GM21529 (cell line): ENCODE measurements around the gene DDX24.
"Not testable (repeated sequence)": the region's sequence is repeated elsewhere in the genome, so short reads cannot be mapped to it uniquely, and the experiment has no call there.

Experiments used
- ATAC-seq: cut with Tn5 transposase; IDR thresholded peaks from one replicate; pipeline ENCODE4 v1.9.1; 2021; ENCODE audit not compliant: unreplicated experiment

DDX24 gene

DNA sequence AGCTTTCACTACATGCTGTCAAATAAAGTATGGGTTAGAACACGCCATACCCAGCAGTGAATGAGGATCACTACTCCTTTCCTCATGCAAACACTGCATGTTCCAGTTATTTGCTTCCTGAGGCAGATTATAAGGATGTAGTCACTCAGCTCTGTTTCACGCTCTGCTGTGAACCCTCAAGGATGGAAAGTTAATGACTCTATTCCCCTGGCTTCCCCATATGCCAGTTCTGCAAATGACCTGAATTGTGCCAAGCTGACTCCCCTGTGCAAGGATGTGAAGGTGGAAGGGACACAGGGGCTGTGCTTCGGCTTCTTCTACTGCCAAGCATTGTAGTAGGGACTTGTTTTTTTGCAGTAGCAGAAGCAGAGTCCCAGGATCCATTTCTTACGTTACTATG, 6.9 kb upstream of the DDX24 start:
- ATAC-seq = no peak

DNA sequence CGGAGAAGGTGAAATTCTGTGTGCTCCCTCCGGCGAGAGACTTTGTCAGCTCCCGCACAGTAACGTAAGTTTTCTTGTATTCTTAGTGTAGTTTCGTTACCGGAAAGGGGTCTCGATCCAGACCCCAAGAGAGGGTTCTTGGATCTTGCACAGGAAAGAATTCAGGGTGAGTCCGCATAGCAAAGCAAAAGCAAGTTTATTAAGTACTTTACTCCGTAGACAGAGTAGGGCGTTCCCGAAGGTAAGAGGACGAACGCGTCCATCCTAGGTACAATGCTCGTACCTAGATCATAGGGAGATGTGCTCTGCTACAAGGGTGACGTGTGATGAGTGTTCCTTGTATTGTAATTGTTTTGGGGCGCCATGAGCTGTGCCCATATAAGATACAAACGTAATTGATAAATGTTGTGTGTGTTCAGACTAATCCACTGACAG, 401 bp upstream of the DDX24 start:
- ATAC-seq = peak; percentile 21

GRCh38 chr14:94079891-94080620, 946 bp downstream of the DDX24 start:
- no peak for ATAC-seq

DNA sequence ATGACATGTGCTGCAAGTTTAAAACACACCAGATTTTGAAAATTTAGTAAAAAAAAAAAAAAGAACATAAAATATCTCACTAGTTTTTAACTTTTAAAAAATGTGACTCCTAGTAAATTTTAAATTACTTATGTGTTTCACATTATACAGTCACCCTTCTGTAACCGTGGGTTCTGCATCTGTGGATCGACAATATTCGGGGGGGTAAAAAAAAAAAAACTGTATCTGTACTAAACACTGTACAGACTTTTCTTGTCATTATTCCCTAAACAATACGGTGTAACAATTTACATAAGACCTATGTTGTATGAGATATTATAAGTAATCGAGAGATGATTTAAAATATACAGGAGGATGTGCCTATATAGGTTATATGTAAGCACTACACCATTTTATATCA, 3.2 kb downstream of the DDX24 start:
- no peak for ATAC-seq

GRCh38 chr14:94077111-94077821, 3.7 kb downstream of the DDX24 start:
- no peak for ATAC-seq

- ATAC-seq = no peak
These were observed 6.0 kb downstream of the DDX24 start for GRCh38 chr14:94075008-94075407.

DNA sequence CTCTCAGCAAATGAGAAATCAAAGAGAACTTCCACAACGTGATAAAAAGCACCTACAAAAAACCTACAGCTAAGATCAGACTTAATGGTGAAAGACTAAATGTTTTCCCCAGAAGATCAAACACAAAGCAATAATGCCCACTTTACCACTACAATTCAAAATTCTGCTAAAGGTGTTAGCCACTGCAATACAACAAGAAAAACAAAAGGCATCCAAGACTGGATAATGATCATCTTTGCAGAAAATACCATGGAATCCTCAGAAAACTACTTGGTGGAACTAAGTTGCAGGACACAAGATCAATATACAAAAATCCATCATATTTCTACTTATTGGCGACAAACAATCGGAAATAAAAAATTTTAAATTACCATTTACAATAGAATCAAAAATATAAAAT, 6.5 kb downstream of the DDX24 start:
- no peak for ATAC-seq

DNA sequence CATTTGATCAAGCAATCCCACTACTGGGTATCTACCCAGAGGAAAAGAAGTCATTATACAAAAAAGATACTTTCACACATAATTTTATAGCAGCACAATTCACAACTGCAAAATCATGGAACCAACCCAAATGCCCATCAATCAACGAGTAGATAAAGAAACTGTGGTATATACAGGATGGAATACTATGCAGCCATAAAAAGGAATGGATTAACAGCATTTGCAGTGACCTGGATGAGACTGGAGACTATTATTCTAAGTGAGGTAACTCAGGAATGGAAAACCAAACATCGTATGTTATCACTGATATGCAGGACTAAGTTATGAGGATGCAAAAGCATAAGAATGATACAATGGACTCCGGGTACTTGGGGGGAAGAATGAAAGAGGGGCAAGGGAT, 8.9 kb downstream of the DDX24 start:
- ATAC-seq = not testable (repeated sequence)

- no peak for ATAC-seq
These were observed 14.8 kb downstream of the DDX24 start for GRCh38 chr14:94066089-94066676.

- no peak for ATAC-seq
These were observed 18.6 kb downstream of the DDX24 start for GRCh38 chr14:94062344-94062940.

DNA sequence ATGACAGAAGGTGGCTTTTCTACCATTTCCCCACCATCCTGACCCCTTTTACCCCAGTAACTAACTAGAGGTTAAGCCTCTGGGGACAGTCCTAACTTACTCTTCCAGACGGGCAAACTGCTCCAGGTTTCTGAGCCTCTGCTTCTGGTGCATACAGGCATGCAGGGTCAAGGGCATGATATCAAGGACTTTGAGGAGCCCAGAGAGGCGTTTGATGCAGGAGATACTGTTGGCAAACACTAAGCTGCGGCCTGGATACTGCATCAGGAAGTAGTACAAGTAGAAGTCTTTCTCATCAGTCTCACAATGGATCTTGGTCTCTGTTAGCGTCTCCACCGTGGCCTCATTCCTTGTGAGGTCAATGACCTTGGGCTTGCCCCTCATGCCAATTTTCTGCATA, 21.0 kb downstream of the DDX24 start:
- ATAC-seq = no peak

GRCh38 chr14:94058674-94059138, 22.3 kb downstream of the DDX24 start:
- ATAC-seq = no peak

DNA sequence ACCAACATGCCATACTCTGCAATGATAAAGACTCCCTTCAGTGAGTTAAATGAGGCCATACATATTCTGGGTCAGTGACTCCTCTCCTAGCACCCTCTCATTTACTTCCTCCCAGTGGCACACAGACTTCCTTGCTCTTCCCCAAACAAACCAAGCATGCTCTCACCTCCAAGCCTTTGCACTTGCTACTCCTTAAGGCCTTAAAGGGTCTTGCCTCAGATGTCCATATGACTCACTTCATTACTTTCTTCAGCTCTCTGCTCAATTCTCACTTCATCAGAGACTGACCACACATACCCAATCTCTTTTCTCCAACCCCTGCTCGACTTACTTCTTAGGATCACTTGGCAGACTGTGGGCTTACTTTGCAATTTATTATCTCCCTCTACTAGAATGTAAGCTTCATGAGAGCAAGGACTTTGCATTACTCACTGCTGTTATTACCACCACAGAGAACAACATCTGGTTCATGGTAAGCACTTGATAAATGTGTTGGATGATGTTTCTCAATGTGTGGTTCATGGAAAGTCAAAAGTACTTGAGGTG, 22.8 kb downstream of the DDX24 start:
- no peak for ATAC-seq

DNA sequence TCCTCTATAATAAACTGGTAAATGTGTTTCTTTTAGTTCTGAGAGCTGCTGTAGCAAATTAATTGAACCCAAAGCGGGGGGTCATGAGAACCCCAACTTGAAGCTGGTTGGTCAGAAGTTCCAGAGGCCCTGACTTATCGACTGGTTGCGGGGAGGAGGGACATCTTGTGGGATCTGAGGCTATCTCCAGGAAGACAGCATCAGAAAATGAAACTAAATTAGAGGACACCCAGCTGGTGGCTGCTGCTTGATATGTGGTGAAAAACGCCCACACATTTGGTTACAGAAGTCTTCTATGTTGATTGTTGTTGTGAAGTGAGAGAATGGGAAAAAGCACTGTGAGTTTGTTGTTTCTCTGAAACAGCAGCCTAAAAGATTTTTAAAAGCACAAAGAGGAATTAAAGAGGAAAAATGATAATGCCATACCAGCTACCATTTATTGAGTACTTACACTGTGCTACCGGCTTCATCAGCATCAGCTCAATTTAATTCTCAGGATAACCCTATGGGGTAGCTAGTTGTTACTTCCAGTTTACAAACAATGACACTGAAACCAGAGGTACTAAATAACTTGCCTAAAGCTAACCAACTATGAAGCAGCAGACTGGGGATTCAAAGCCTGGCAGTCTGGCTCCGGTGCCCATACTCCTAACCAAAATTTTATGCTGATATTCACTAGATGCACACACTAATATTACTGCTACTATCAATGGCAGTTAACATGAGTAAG, 24.3 kb downstream of the DDX24 start:
- peak; percentile 92 for ATAC-seq

GRCh38 chr14:94054936-94055335, 26.1 kb downstream of the DDX24 start:
- ATAC-seq = no peak

- ATAC-seq = no peak
These were observed 26.6 kb downstream of the DDX24 start for GRCh38 chr14:94054401-94054800.

DNA sequence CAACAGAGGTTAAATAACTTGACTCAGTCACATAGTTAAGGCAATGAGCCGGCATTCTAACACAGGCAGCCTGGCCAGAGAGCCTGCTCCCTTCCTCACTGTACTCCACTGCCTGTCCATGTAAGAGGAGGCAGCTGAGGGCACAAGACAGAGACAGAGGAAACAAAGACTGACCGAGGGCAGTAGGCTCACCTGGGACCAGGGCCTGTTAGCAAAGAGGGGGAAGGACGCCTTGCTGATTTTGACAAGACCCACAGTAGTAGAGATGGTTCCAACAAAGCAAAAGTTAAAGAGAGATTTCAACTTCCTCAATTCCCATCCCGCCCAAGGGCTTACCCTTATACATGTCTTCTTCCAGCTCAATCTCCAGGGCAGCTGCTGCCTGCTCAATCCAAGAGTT, 28.3 kb downstream of the DDX24 start:
- no peak for ATAC-seq

DNA sequence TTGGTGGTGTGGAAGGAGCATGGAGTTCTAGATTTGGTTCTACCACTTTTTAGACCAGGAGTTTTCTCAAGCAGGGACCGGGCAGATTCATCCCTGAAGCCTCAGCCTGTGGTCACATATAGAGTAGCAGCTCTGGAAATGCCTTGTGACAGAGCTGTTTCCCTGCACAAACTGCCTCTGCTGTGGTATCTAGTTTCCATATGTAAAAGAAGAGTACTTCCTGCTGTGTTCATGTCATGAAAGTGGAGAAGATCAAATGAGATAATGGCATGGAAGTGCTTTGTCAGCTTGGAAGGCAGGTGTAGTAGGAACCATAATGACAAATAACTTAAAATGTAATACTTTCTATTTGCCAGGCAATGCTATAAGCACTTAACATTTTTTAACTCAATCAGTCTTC, 28.8 kb downstream of the DDX24 start:
- no peak for ATAC-seq

- no peak for ATAC-seq
These were observed 29.2 kb downstream of the DDX24 start for GRCh38 chr14:94051779-94052178.

- ATAC-seq = no peak
These were observed 29.9 kb downstream of the DDX24 start for GRCh38 chr14:94051115-94051514.
